SK-N-SH (cell line): Measurements from ENCODE around the gene GRIA1. TPM values are rescaled to one million over a fixed set of nuclear protein-coding genes. Genes with fewer than 3 reads are reported as not detected.

Experiments used
- CTCF ChIA-PET: fragments of 300-600, 350-600 bp; formaldehyde crosslinking; extraction: SDS; loops from one replicate; lab custom pipeline; 2021; lab: Yijun Ruan, JAX
- POLR2A ChIA-PET: fragments of 350-600 bp; sonication (Branson Sonifier 250); formaldehyde crosslinking; extraction: SDS; loops from one replicate; lab custom pipeline; 2020; ENCODE audit warnings: antibody characterized with exemption, inconsistent platforms; lab: Yijun Ruan, JAX
- DNase-seq: peaks from one replicate; pipeline ENCODE4 v3.0.0; 2012
- H2AFZ ChIP-seq: fragments of 200-600 bp; sonication (generic); 2 replicates; pipeline ENCODE4 v1.8.1; 2016; ENCODE audit warnings: antibody characterized with exemption, mild to moderate bottlenecking, low read depth
- H3F3A ChIP-seq: fragments of 200-600 bp; sonication (generic); replicated peaks from 2 replicates; pipeline ENCODE3; 2016; ENCODE audit warnings: antibody characterized with exemption, mild to moderate bottlenecking; ENCODE audit not compliant: insufficient read depth
- H3K27ac ChIP-seq, 2 experiments: fragments of 200-500 bp in 1 of 2; fragments of 200-600 bp in 1 of 2; sonication (Bioruptor generic) in 1 of 2; sonication (generic), shearing (Covaris generic) in 1 of 2; 2 replicates each; pipeline versions ENCODE4 v1.5.1 to v1.6.1; 2014 to 2016; ENCODE audit warnings: low read depth in 2 of 2, inconsistent platforms in 1 of 2, low read length in 1 of 2, mild to moderate bottlenecking in 1 of 2, mixed read lengths in 1 of 2
- H3K27me3 ChIP-seq: fragments of 200-600 bp; sonication (generic), shearing (Covaris generic); 2 replicates; pipeline ENCODE4 v1.6.1; 2016; ENCODE audit warnings: mixed run types; ENCODE audit not compliant: insufficient read depth
- H3K36me3 ChIP-seq, 2 experiments: fragments of 200-500 bp in 1 of 2; fragments of 200-600 bp in 1 of 2; sonication (Bioruptor generic) in 1 of 2; sonication (generic) in 1 of 2; replicated peaks in 1 of 2; 2 replicates each; pipeline versions ENCODE3 to v1.5.1; 2014 to 2016; ENCODE audit warnings: low read length in 1 of 2, mild to moderate bottlenecking in 1 of 2; ENCODE audit not compliant: insufficient read depth in 2 of 2, control insufficient read depth in 1 of 2
- H3K4me1 ChIP-seq, 2 experiments: fragments of 200-500 bp in 1 of 2; fragments of 200-600 bp in 1 of 2; sonication (Bioruptor generic) in 1 of 2; sonication (generic), shearing (Covaris generic) in 1 of 2; 2 replicates each; pipeline versions ENCODE4 v1.5.1 to v1.6.1; 2014 to 2016; ENCODE audit warnings: low read depth in 1 of 2, low read length in 1 of 2, mixed run types in 1 of 2; ENCODE audit not compliant: insufficient read depth in 2 of 2, control insufficient read depth in 1 of 2
- H3K4me2 ChIP-seq: fragments of 200-600 bp; sonication (generic), shearing (Covaris generic); 2 replicates; pipeline ENCODE4 v1.6.1; 2017; ENCODE audit warnings: mixed run types
- H3K4me3 ChIP-seq, 2 experiments: fragments of 200-500 bp in 1 of 2; fragments of 200-600 bp in 1 of 2; sonication (Bioruptor generic) in 1 of 2; sonication (generic), shearing (Covaris generic) in 1 of 2; 2 replicates each; pipeline versions ENCODE4 v1.5.1 to v1.8.1; 2014 to 2016; ENCODE audit warnings: low read depth in 2 of 2, inconsistent platforms in 1 of 2, low read length in 1 of 2, mild to moderate bottlenecking in 1 of 2, mixed read lengths in 1 of 2, moderate library complexity in 1 of 2
- H3K79me2 ChIP-seq: fragments of 200-600 bp; sonication (generic); 2 replicates; pipeline ENCODE4 v1.8.1; 2017; ENCODE audit warnings: mild to moderate bottlenecking; ENCODE audit not compliant: insufficient read depth
- H3K9ac ChIP-seq: fragments of 200-600 bp; sonication (generic); 2 replicates; pipeline ENCODE4 v1.6.1; 2017; ENCODE audit warnings: mixed run types
- H3K9me2 ChIP-seq: fragments of 200-600 bp; sonication (generic); 2 replicates; pipeline ENCODE4 v1.6.1; 2017; ENCODE audit warnings: mixed run types
- H3K9me3 ChIP-seq: fragments of 200-600 bp; sonication (generic); 2 replicates; pipeline ENCODE4 v1.6.1; 2017; ENCODE audit warnings: mixed run types, mild to moderate bottlenecking, moderate library complexity
- H4K20me1 ChIP-seq: fragments of 200-600 bp; sonication (generic); 2 replicates; pipeline ENCODE4 v1.6.1; 2017; ENCODE audit warnings: mild to moderate bottlenecking, mixed run types; ENCODE audit not compliant: insufficient read depth
- CHD2 ChIP-seq: fragments of 150-350 bp; IDR thresholded peaks from 2 replicates; pipeline ENCODE4 v1.6.1; 2018; ENCODE audit warnings: low read length; ENCODE audit not compliant: partially characterized antibody
- CTCF ChIP-seq: fragments of 200-600 bp; sonication (generic); IDR thresholded peaks from 2 replicates; pipeline ENCODE4 v1.6.1; 2017; ENCODE audit warnings: antibody characterized with exemption, mild to moderate bottlenecking, moderate library complexity
- EP300 ChIP-seq, 2 experiments: IDR thresholded peaks; 2 replicates each; pipeline versions ENCODE4 v1.4.0 to v1.6.1; 2012; ENCODE audit warnings: borderline replicate concordance in 1 of 2, low read depth in 1 of 2, low read length in 1 of 2
- EZH2phosphoT487 ChIP-seq: fragments of 200-600 bp; sonication (generic); IDR thresholded peaks from 2 replicates; pipeline ENCODE4 v1.6.1; 2017; ENCODE audit warnings: low read depth, mixed run types, mild to moderate bottlenecking, antibody characterized with exemption, moderate library complexity, borderline replicate concordance
- FOXM1 ChIP-seq: IDR thresholded peaks from 2 replicates; pipeline ENCODE4 v1.4.0; 2012; ENCODE audit warnings: low read depth, mild to moderate bottlenecking
- MEF2A ChIP-seq: IDR thresholded peaks from 2 replicates; pipeline ENCODE4 v1.4.0; 2012; ENCODE audit warnings: low read depth, borderline replicate concordance
- MXI1 ChIP-seq: IDR thresholded peaks from 2 replicates; pipeline ENCODE4 v1.6.1; 2012; ENCODE audit warnings: mild to moderate bottlenecking, low read depth, low read length, improper control_type of control experiment
- POLR2AphosphoS5 ChIP-seq: IDR thresholded peaks from 2 replicates; pipeline ENCODE4 v1.6.1; 2012; ENCODE audit warnings: low read depth, low read length
- RAD21 ChIP-seq: IDR thresholded peaks from 2 replicates; pipeline ENCODE4 v1.6.1; 2012; ENCODE audit warnings: mild to moderate bottlenecking, low read length
- RCOR1 ChIP-seq: fragments of 150-350 bp; IDR thresholded peaks from 2 replicates; pipeline ENCODE4 v1.6.1; 2017; ENCODE audit warnings: antibody characterized with exemption, low read length
- RFX5 ChIP-seq: IDR thresholded peaks from 2 replicates; pipeline ENCODE4 v1.6.1; 2012; ENCODE audit warnings: mild to moderate bottlenecking, improper control_type of control experiment, low read length
- TAF1 ChIP-seq: IDR thresholded peaks from 2 replicates; pipeline ENCODE4 v1.6.1; 2012; ENCODE audit warnings: low read depth, mild to moderate bottlenecking, low read length, moderate library complexity, borderline replicate concordance
- YY1 ChIP-seq: IDR thresholded peaks from 2 replicates; pipeline ENCODE4 v1.4.0; 2012; ENCODE audit warnings: low read depth, mild to moderate bottlenecking
- WGBS: methylation state at CpG from one replicate; pipeline ENCODE4 v1.1.6; 2017; ENCODE audit warnings: low lambda C conversion rate; 5-methylcytosine and 5-hydroxymethylcytosine counted together
- polyA plus RNA-seq, 3 experiments: library from polyadenylated mRNA; depleted of rRNA; stranded (reverse); fragments of >200 nt; gene quantifications; 2 replicates each; pipeline ENCODE4 v1.2.3, GENCODE V29; 2012

The GRIA1 gene
- polyA plus RNA-seq, 1 of the 3 experiments (the other 2 are of a cell fraction): 0.35 TPM

- 93% methylated on average over 7 of the region's 7 CpGs for WGBS
- POLR2A ChIA-PET: no interaction called here
- Histone ChIP-seq H3K27me3 (no peaks in the 10 kb centered on the region), H4K20me1 (no peaks in the 10 kb centered on the region), H2AFZ (no peak overlapping the region), H3K4me3 (no peak overlapping the region), H3K36me3 (no peaks in the 10 kb centered on the region), H3K4me2 (no peak overlapping the region), H3K9me3 (no peaks in the 10 kb centered on the region), H3K9me2 (no peaks in the 10 kb centered on the region), H3K27ac (no peak overlapping the region), H3F3A (peaks cover 21% of the 10 kb centered on the region), H3K9ac (no peak overlapping the region), H3K4me1 (peaks cover 0 to 35% of the 10 kb centered on the region in 2 experiments; a peak in 3 of 4 replicates), H3K79me2 (no peaks in the 10 kb centered on the region)
- TF ChIP-seq POLR2AphosphoS5 (no peak), CTCF (no peak), EP300 (IDR thresholded peaks at IDR 0.05; ENCODE audit: borderline replicate concordance in 1 of 2, low read depth in 1 of 2, low read length in 1 of 2) (no peak), FOXM1 (no peak), RCOR1 (no peak), EZH2phosphoT487 (no peak), MXI1 (no peak), RAD21 (no peak), RFX5 (no peak), CHD2 (no peak), TAF1 (no peak), MEF2A (no peak)
- no peak for DNase-seq
- CTCF ChIA-PET: interaction anchor here (1.3 kb wide), 1 partner anchor 340 kb away, joined by 5 read pairs; no protein-coding TSS in a partner anchor
These were observed 135.4 kb downstream of the GRIA1 start for GRCh38 chr5:153625826-153626354.

- Histone ChIP-seq H3K9ac (no peak overlapping the region), H3K27ac (peak overlapping the region in 1 of 2 experiments; percentile 95; a peak in 1 of 4 replicates), H4K20me1 (no peaks in the 10 kb centered on the region), H3K79me2 (no peaks in the 10 kb centered on the region), H3K9me3 (no peaks in the 10 kb centered on the region), H2AFZ (no peak overlapping the region), H3K27me3 (no peaks in the 10 kb centered on the region), H3K9me2 (no peaks in the 10 kb centered on the region), H3K4me3 (no peak overlapping the region), H3K4me2 (no peak overlapping the region), H3K4me1 (peaks cover 0 to 35% of the 10 kb centered on the region in 2 experiments; a peak in 3 of 4 replicates), H3K36me3 (no peaks in the 10 kb centered on the region), H3F3A (peaks cover 21% of the 10 kb centered on the region)
- ChIA-PET POLR2A (no interaction called here), CTCF (interaction anchor here (1.3 kb wide), 1 partner anchor 339 kb away, joined by 5 read pairs; no protein-coding TSS in a partner anchor)
- 92% methylated on average over 2 of the region's 2 CpGs for WGBS
- no peak for DNase-seq
- no peak for TF ChIP-seq CTCF
- TF ChIP-seq YY1: no peak
These were observed 136.4 kb downstream of the GRIA1 start for GRCh38 chr5:153626836-153627235.
